HG03575 (cell line): ENCODE data around the gene SLC5A3.

Source experiments
- ATAC-seq: cut with Tn5 transposase; IDR thresholded peaks from one replicate; pipeline ENCODE4 v1.9.1; 2021; ENCODE audit not compliant: unreplicated experiment, insufficient number of reproducible peaks, low FRiP score; ENCODE audit errors: extremely low read depth

The SLC5A3 gene

GRCh38 chr21:34061983-34062382, 11.4 kb upstream of the SLC5A3 start:
- no peak for ATAC-seq

DNA sequence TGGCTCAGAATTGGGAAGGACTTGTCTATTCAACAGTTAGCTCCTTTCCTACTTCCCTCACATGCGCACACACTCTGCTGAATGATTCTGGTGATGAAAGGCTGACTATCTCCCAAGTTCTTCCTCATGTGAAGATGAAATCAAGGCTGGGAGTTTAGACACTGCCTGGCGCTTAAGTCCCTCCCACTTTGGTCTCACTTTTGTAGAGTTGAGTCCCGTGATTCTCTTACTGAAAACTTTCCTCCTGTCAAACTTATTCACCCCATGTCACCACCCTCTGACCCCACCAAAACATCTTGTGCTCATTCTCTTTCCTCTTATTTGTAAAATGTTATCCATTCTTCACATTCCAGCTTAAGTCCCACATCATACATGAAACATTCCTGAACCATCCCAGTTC, 8.4 kb upstream of the SLC5A3 start:
- no peak for ATAC-seq

DNA sequence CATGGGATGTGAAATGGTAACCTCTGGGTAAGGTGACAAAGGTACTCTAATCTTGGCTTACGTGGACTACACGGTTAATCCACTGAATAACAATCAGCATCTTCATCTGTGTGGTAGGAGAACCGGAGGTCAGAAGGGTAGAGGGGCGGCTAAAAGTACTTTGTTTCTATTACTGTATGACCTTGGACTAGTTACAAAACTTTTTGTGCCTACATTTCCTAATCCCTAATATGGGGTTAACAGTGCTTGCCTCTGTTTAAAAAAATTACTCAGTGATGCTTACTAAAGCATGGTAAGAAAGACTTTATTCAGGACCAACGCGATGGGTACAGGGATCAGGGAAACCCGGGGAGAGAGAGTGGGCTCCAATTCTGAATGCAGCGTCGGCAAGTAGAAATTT, 1.7 kb upstream of the SLC5A3 start:
- ATAC-seq: no peak

DNA sequence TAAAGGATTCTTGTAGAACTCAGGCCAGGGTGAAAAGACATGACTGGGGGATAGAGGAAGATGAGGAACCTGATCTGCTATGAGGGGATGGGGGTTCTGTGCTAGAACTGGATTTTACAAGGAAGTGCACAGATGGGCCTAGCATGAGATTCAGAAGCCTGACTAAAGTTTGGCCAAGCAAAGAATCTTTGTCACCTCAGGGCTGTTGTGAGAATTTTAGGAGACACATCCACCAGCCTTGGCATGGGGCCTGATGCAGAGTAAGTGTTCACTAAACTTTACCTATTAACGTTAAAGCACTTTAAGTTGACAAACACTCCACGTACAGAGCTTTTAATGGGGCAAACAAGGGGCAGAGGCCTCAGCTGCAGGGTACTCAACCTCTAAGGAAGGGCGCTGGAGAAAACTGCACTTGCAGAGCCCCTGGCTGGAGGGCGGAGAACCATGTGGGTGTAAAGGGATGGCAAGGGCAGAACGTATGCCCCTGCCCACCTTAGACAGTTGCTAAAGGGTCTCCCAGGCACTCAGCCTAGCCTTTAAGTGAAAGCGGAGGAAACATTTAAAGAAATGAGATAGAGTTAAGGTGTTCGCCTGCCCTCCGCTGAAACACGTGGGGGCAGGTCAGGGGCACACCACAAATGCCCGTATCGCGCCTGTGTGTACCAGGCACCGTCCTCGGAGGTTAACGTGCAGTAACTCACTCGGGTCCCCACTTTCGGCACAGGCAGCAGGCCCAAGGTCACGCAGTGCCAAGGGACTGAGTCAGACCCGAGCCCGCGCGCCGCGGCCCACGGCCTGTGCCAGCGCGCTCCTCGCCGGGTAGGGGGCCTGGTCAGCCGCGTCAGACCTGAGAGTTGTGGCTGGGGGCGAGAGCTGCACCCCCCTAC, 990 bp upstream of the SLC5A3 start:
- ATAC-seq: no peak

DNA sequence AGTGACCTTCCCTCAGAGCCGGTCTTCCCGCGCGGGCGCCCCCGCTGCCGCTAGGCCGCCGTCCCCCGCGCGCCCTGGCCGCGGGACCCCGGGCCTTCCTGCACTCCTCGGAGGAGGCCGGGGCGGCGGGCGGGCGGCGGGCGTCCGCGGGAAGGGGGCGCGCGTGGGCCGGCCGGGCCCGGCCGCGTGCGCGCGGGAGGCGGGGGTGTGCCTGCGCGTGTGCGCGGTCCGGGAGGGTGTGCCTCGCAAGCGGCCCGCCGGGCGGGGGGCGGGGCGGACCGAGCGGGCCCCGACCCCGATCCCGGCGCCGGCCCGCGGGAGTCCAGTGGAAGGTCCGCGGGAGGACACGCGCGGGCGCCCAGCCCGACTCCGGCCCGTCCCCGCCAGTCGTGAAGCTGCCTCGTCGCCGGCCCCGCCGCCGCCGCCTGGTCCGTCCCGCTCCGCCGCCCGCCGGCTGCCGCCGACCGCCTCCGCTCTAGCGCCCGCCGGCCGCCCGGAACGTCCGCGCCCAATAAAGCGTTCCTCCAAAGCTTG, 438 bp downstream of the SLC5A3 start:
- no peak for ATAC-seq

DNA sequence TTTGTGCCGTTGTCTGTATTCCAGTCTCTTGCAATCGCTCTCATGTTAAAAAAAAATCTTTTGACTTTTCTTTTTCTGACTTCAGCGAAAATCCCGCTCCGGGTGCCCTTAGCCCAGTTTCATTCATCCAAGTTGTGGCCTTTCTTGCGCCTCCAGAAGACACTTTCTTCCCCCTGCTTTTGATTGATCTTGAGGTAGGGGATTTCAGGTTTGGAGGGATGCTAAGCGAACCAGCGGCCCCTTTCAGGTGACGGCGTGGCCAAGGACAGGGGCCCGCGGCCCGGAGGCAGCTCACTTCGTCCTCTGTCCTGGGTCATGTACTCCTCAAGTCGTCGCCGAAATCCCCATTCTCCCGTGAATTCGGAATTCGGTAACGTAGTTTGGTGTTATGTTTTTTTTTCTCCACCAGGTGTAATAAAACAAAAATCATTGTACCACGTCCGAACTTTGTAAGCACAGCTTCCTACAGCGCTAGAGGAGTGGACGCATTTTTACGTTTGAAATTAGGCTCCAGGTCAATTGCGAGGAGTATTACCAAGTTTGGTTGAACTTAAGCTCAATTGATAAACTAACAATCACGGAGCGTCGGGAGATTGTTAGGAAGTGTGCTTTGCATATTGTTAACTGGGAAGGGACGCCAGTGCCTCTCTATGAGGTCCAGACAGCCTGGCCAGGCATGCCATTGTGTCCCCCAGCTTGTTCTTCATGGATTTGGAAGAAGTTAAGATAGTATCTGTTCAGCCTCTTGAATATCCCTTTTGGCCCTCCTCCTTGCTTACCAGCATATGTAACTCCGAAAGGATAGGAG, 1.1 kb downstream of the SLC5A3 start:
- no peak for ATAC-seq

GRCh38 chr21:34075091-34075425, 1.7 kb downstream of the SLC5A3 start:
- no peak for ATAC-seq

DNA sequence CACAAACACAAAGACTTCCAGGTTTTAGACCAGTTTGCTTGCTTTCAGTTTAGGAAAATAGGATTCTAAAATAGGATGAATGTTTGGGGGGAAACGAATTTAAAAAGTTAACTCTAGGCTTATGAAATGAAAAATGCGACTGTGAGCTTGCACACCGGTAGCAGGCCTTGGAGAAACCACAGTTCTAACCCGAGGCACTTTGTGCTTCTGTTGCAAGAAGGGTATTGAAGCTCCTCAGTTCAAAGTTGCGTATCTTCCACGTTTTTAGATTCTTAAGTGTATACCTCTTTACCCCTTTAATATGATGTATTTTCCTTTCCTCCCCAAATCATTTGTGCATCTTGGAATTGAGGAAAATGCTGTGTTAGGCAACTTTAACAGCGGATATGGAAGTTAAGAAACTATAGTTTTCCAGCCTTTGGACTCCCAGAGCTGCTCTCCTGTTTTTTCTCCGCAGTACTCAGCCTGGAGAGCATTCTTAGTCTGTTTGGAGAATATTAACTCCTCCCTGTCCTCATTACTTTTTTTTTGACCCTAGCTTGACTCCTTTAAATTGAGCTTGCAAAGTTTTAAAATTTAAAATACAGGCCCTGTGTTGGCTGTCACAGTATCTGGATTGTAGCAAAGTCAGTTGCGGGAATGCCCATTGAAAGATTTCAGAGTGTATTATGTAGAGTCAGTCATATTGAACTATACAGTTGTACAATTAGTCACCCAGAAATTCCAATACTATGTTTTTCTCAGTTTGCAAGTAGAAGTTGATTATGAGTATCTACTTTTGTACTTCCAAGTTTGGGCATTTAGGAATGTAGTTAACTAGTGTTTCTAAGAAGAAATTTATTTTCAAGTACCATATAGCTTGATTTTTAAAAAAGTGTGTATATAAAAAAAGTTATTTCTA, 2.6 kb downstream of the SLC5A3 start:
- no peak for ATAC-seq

DNA sequence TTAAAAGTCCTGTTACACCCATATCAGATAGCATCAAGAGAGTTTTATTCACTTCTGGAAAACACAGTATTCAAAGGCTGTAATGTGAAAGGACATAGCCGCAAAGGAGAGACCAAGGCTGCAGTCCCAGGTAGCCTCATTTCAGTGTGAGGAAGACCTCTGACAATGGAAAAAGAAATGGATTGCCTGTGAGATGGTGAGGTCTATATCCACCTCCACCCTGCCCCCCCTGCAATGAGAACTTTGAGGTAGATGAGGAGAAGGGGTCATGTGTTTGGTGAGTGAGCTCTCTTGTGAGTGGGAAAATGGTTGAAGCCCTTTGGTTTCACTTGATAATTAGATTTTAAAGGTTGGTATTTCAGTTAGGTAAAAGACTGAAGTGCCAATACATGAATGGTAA, 3.5 kb downstream of the SLC5A3 start:
- no peak for ATAC-seq

- no peak for ATAC-seq
These were observed 4.5 kb downstream of the SLC5A3 start for GRCh38 chr21:34077888-34078287.

DNA sequence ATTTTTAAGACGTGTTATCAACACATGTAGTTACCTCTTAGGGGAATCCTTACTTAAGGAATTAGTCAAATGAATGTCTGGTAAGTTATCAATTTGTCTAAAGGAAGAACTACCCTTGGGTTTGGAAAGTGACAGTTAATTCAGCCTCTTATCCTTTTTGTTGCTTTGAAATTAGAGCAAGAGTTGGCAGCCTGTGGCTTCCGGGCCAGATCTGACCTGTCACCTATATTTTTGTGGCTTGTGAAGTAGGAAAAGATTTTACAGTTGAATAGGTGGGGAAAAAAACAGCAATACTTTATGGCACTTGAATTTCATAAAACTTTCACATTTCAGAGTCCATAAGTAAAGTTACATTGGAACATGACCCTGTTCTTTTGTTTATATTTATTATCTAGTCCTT, 5.5 kb downstream of the SLC5A3 start:
- no peak for ATAC-seq

DNA sequence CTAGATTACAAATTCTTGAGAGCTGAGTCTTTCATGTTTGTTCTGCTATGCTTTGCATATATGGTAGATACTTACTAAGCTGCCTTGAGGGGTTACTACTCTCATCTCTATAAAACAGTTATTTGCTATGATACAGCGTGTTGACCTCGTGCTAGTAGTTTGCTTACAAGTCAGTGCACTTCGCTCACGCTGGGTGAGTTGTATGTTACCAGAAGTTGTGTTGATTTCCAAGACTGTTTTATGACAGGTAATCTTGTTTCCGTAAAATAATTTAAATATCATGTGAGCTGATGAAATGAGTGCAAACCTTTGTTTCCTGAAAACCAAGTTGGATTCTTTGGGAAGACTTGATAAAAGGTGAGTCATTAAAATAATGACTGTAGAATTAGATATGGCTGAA, 7.3 kb downstream of the SLC5A3 start:
- no peak for ATAC-seq

DNA sequence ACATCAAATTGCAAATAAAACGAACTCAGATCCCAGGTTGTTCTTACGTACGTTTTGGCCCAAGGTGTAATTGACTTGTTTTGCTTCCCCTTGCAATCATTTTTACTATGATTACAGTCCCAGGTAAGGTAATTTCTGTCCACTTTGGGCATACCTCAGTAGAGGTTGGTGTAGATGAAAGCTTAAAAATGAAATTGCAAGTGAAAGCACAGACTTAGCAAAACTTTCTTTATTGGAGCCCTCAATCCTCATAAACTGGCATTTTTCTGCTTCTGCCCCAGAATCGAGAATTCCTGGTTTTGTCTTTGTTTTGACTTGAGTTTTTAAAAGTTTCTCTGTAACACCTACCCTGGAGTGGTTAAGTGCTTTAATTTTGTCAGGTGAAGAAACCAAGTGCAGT, 9.4 kb downstream of the SLC5A3 start:
- no peak for ATAC-seq

DNA sequence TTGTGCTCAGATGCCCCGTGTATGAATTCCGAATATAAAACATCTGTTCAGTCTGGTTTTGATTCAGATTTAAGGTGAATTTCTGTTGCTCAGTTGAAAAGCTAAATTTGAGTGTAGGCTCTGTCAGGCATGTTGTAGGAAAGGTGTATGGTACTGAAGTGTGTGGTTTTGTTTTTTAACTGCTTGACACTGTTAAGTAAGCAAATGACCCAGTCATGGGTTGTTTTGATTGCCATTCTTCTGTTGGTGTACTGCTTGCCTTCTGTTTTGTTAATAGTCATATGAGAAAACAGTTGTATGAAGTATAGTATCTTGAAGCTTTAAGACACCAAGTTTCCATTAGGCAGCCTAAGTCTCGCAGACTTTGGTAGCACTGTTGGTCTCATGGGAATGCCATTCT, 10.0 kb downstream of the SLC5A3 start:
- ATAC-seq: no peak

DNA sequence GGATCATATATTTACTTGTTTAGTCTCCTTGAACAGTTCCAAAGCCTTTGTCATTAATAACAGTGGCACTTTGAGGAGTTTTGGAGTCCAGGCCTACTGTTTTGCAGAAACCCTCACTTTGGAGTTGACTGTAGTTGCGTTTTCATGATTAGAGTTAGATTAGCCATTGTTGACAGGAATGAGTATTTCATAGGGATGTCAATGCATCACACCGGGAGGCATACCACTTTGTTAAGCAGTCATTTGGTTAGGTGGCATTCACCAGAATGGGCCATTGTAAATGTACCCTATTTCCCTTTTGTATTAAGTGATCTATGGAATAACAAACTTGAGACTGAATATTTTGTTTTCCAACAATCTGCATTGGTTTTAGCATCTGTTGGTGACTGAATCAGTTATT, 11.8 kb downstream of the SLC5A3 start:
- ATAC-seq: no peak

- ATAC-seq: no peak
These were observed 13.5 kb downstream of the SLC5A3 start for GRCh38 chr21:34086887-34087306.

DNA sequence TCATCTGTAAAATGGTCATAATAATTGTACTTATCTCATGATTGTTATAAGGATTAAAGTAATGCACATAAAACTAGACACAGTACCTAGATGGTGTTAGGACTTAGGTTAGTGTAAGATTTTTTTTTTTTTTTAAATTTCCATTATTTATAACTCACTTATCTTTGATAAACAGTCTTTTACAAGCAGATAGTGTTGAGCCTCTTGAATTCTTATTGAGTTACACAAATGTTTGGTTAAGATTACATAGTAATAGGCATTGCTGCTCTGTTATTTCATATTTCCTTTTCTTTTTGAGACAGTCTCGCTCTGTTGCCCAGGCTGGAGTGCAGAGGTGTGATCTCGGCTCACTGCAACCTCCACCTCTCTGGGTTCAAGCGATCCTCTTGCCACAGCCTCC, 15.4 kb downstream of the SLC5A3 start:
- ATAC-seq: no peak

DNA sequence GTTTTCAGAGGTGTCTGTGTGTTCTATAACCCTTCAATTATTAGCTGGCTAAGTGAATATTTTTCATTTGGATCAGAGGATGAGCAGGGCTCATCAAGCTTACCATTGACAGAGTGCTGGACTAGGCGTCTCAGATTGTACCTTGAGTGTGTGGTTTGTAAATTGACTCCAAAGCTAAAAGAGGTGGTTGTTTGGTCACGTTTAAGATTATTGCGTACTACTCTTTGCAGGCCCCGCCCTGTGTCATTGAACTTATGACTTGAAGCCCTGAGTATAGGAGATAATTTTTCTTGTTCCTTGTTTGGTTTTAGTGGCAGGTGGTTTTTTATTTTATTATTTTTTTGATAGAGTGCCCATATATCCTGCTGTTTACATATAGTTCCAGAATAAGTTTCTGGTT, 17.7 kb downstream of the SLC5A3 start:
- ATAC-seq: no peak

GRCh38 chr21:34091607-34092006, 18.2 kb downstream of the SLC5A3 start:
- no peak for ATAC-seq
